SU-DHL-6 (cell line): ENCODE data around the gene NPHP4.

Source experiments
- H2AFZ ChIP-seq: fragments of 200-600 bp; sonication (generic); 2 replicates; pipeline ENCODE4 v1.6.1; 2014; ENCODE audit warnings: low read depth, mild to moderate bottlenecking, moderate library complexity, mixed read lengths, antibody characterized with exemption, low read length; ENCODE audit not compliant: severe bottlenecking
- H3F3A ChIP-seq: fragments of 200-600 bp; shearing (Covaris generic); 2 replicates; pipeline ENCODE4 v1.6.0; 2016; ENCODE audit warnings: antibody characterized with exemption, mild to moderate bottlenecking; ENCODE audit not compliant: insufficient read depth
- H3K27ac ChIP-seq: fragments of 200-600 bp; sonication (generic); 2 replicates; pipeline ENCODE4 v1.5.1; 2016; ENCODE audit warnings: low read depth, mild to moderate bottlenecking, low read length, moderate library complexity, mixed read lengths
- H3K27me3 ChIP-seq: fragments of 200-600 bp; sonication (generic), shearing (Covaris generic); 2 replicates; pipeline ENCODE4 v1.6.0; 2014; ENCODE audit warnings: mild to moderate bottlenecking, low read length
- H3K36me3 ChIP-seq: fragments of 200-600 bp; sonication (generic); 2 replicates; pipeline ENCODE4 v1.6.1; 2014; ENCODE audit warnings: mild to moderate bottlenecking, low read length, mixed read lengths
- H3K4me2 ChIP-seq: fragments of 300-600, 200-600 bp; shearing (Covaris generic), sonication (generic); 2 replicates; pipeline ENCODE4 v1.6.0; 2014; ENCODE audit warnings: low read length, low read depth, mild to moderate bottlenecking; ENCODE audit not compliant: poor library complexity, severe bottlenecking
- H3K4me3 ChIP-seq: fragments of 200-600 bp; sonication (generic); 2 replicates; pipeline ENCODE4 v1.5.1; 2014; ENCODE audit warnings: antibody characterized with exemption, low read length, mild to moderate bottlenecking, mixed read lengths; ENCODE audit not compliant: insufficient read depth, poor library complexity, severe bottlenecking
- H3K79me2 ChIP-seq: fragments of 200-600 bp; sonication (generic); 2 replicates; pipeline ENCODE4 v1.6.1; 2014; ENCODE audit warnings: mild to moderate bottlenecking, low read length, moderate library complexity; ENCODE audit not compliant: insufficient read depth
- H3K9ac ChIP-seq: fragments of 200-600 bp; sonication (generic); 2 replicates; pipeline ENCODE4 v1.7.0; 2014; ENCODE audit warnings: mild to moderate bottlenecking, low read length
- H3K9me2 ChIP-seq: fragments of 200-600 bp; sonication (generic); replicated peaks from 2 replicates; pipeline ENCODE4 v1.6.1; 2014; ENCODE audit warnings: low read length; ENCODE audit not compliant: insufficient read depth
- H3K9me3 ChIP-seq: fragments of 200-600 bp; sonication (generic); 2 replicates; pipeline ENCODE4 v1.6.1; 2014; ENCODE audit warnings: low read length, mixed read lengths; ENCODE audit not compliant: insufficient read depth
- H4K20me1 ChIP-seq: fragments of 200-600 bp; sonication (generic); 2 replicates; pipeline ENCODE4 v1.6.1; 2014; ENCODE audit warnings: low read depth, mild to moderate bottlenecking, antibody characterized with exemption, low read length, moderate library complexity, mixed read lengths
- CTCF ChIP-seq: fragments of 200-600 bp; sonication (generic); IDR thresholded peaks from one replicate; pipeline ENCODE4 v1.5.1; 2017; ENCODE audit warnings: antibody characterized with exemption, mild to moderate bottlenecking, low read length, moderate library complexity; ENCODE audit not compliant: insufficient read depth, poor library complexity, severe bottlenecking
- EZH2phosphoT487 ChIP-seq: fragments of 200-600 bp; sonication (generic), shearing (Covaris generic); conservative IDR thresholded peaks from 2 replicates; pipeline ENCODE4 v1.6.1; 2018; ENCODE audit warnings: mild to moderate bottlenecking, antibody characterized with exemption, low read length, moderate library complexity, mixed read lengths

Gene NPHP4

GRCh38 chr1:5814046-5814619 is 178.1 kb downstream of the NPHP4 start:
- Histone ChIP-seq H3K4me2 (no peak overlapping the region), H3K27me3 (no peaks in the 10 kb centered on the region), H3K36me3 (no peaks in the 10 kb centered on the region), H2AFZ (no peak overlapping the region), H3K9ac (no peak overlapping the region), H3K27ac (no peak overlapping the region), H4K20me1 (no peaks in the 10 kb centered on the region), H3K9me3 (no peaks in the 10 kb centered on the region), H3K4me3 (no peak overlapping the region), H3F3A (no peaks in the 10 kb centered on the region), H3K79me2 (no peaks in the 10 kb centered on the region), H3K9me2 (no peaks in the 10 kb centered on the region)
- TF ChIP-seq EZH2phosphoT487: no peak

- Histone ChIP-seq H4K20me1 (no peaks in the 10 kb centered on the region), H3F3A (no peaks in the 10 kb centered on the region), H3K27ac (no peak overlapping the region), H3K27me3 (no peaks in the 10 kb centered on the region), H2AFZ (no peak overlapping the region), H3K4me2 (no peak overlapping the region), H3K9me3 (no peaks in the 10 kb centered on the region), H3K36me3 (no peaks in the 10 kb centered on the region), H3K4me3 (no peak overlapping the region), H3K9ac (no peak overlapping the region), H3K9me2 (no peaks in the 10 kb centered on the region), H3K79me2 (no peaks in the 10 kb centered on the region)
- TF ChIP-seq EZH2phosphoT487 (no peak), CTCF (no peak)
These were observed 178.7 kb downstream of the NPHP4 start for GRCh38 chr1:5813480-5813879.
